DOHH2 (cell line): ENCODE results near the gene TMEM214.

Source experiments
- H3F3A ChIP-seq: fragments of 200-600 bp; sonication (generic), shearing (Covaris generic); 2 replicates; pipeline ENCODE4 v1.6.0; 2016; ENCODE audit warnings: antibody characterized with exemption, mild to moderate bottlenecking; ENCODE audit not compliant: control insufficient read depth, insufficient read depth
- H3K27ac ChIP-seq: fragments of 200-600 bp; sonication (generic); 2 replicates; pipeline ENCODE4 v1.5.1; 2014; ENCODE audit warnings: low read depth, mild to moderate bottlenecking, low read length, moderate library complexity
- H3K27me3 ChIP-seq: fragments of 200-600 bp; sonication (generic); 2 replicates; pipeline ENCODE4 v1.6.1; 2014; ENCODE audit warnings: mild to moderate bottlenecking, low read length, mixed read lengths; ENCODE audit not compliant: control insufficient read depth
- H3K36me3 ChIP-seq: fragments of 200-600 bp; sonication (generic); 2 replicates; pipeline ENCODE4 v1.6.1; 2014; ENCODE audit warnings: mild to moderate bottlenecking, low read length, moderate library complexity, mixed read lengths; ENCODE audit not compliant: control insufficient read depth
- H3K4me1 ChIP-seq: fragments of 200-600 bp; sonication (generic); 2 replicates; pipeline ENCODE4 v1.6.1; 2014; ENCODE audit warnings: mild to moderate bottlenecking, low read length, mixed read lengths; ENCODE audit not compliant: control insufficient read depth
- H3K4me2 ChIP-seq: fragments of 200-600 bp; sonication (generic); 2 replicates; pipeline ENCODE4 v1.6.0; 2014; ENCODE audit warnings: mild to moderate bottlenecking, low read length, moderate library complexity
- H3K4me3 ChIP-seq: fragments of 200-600 bp; sonication (generic); 2 replicates; pipeline ENCODE4 v1.5.1; 2014; ENCODE audit warnings: mild to moderate bottlenecking, low read length, mixed read lengths
- H3K79me2 ChIP-seq: fragments of 200-600 bp; sonication (generic); 2 replicates; pipeline ENCODE4 v1.6.1; 2014; ENCODE audit warnings: mild to moderate bottlenecking, low read length, mixed read lengths; ENCODE audit not compliant: control insufficient read depth
- H3K9me2 ChIP-seq: fragments of 200-600 bp; sonication (generic); replicated peaks from 2 replicates; pipeline ENCODE4 v1.6.1; 2014; ENCODE audit warnings: mild to moderate bottlenecking, low read length, mixed read lengths; ENCODE audit not compliant: control insufficient read depth
- H3K9me3 ChIP-seq: fragments of 200-600 bp; sonication (generic); 2 replicates; pipeline ENCODE4 v1.6.1; 2014; ENCODE audit warnings: antibody characterized with exemption, low read length, mixed read lengths; ENCODE audit not compliant: control insufficient read depth, insufficient read depth
- H4K20me1 ChIP-seq: fragments of 200-600 bp; sonication (generic); 2 replicates; pipeline ENCODE4 v1.6.0; 2014; ENCODE audit warnings: low read depth, mild to moderate bottlenecking, antibody characterized with exemption, low read length, moderate library complexity; ENCODE audit not compliant: control insufficient read depth, insufficient read depth
- CTCF ChIP-seq: fragments of 200-600 bp; sonication (generic); IDR thresholded peaks from one replicate; pipeline ENCODE4 v1.5.1; 2014; ENCODE audit warnings: antibody characterized with exemption, mild to moderate bottlenecking, low read depth, low read length; ENCODE audit not compliant: poor library complexity, severe bottlenecking
- EZH2phosphoT487 ChIP-seq: fragments of 200-600 bp; sonication (generic); IDR thresholded peaks from 2 replicates; pipeline ENCODE4 v1.6.1; 2017; ENCODE audit warnings: borderline replicate concordance, mild to moderate bottlenecking, antibody characterized with exemption, low read length, moderate library complexity, mixed read lengths

TMEM214 gene

GRCh38 chr2:27085062-27085672, 52.4 kb downstream of the TMEM214 start:
- H4K20me1 ChIP-seq = no peaks in the 10 kb centered on the region
- no peak overlapping the region for H3K27ac ChIP-seq
- H3K36me3 ChIP-seq = no peaks in the 10 kb centered on the region
- TF ChIP-seq CTCF = no peak
- no peak for TF ChIP-seq EZH2phosphoT487
- H3K4me3 ChIP-seq = peak overlapping the region; percentile 86
- no peaks in the 10 kb centered on the region; the same call in 1 of the 2 replicates for H3F3A ChIP-seq
- no peaks in the 10 kb centered on the region for H3K27me3 ChIP-seq
- H3K4me2 ChIP-seq = peak overlapping the region; percentile 79
- no peaks in the 10 kb centered on the region for H3K79me2 ChIP-seq
- no peaks in the 10 kb centered on the region for H3K9me3 ChIP-seq
- H3K4me1 ChIP-seq = peaks cover 42% of the 10 kb centered on the region
- no peaks in the 10 kb centered on the region for H3K9me2 ChIP-seq

DNA sequence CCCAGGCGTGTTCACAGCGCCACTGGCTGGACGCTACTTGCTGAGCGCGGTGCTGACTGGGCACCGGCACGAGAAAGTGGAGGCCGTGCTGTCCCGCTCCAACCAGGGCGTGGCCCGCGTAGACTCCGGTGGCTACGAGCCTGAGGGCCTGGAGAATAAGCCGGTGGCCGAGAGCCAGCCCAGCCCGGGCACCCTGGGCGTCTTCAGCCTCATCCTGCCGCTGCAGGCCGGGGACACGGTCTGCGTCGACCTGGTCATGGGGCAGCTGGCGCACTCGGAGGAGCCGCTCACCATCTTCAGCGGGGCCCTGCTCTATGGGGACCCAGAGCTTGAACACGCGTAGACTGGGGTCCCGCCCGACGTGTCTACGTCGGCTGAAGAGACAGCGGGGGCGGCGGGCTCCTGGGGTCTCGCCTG, 52.9 kb downstream of the TMEM214 start:
- H3K4me3 ChIP-seq = peak overlapping the region; percentile 86
- H3K9me3 ChIP-seq = no peaks in the 10 kb centered on the region
- H3K27me3 ChIP-seq = no peaks in the 10 kb centered on the region
- H3K4me1 ChIP-seq = peaks cover 38% of the 10 kb centered on the region
- H3K4me2 ChIP-seq = peak overlapping the region; percentile 79
- H3K79me2 ChIP-seq = no peaks in the 10 kb centered on the region
- H3K9me2 ChIP-seq = no peaks in the 10 kb centered on the region
- H4K20me1 ChIP-seq = no peaks in the 10 kb centered on the region
- TF ChIP-seq EZH2phosphoT487 = no peak
- no peak for TF ChIP-seq CTCF
- no peak overlapping the region for H3K27ac ChIP-seq
- H3F3A ChIP-seq = no peaks in the 10 kb centered on the region
- no peaks in the 10 kb centered on the region for H3K36me3 ChIP-seq

GRCh38 chr2:27086090-27086723, 53.4 kb downstream of the TMEM214 start:
- Histone ChIP-seq H3K4me1 (peaks cover 33% of the 10 kb centered on the region), H3F3A (no peaks in the 10 kb centered on the region), H3K9me3 (no peaks in the 10 kb centered on the region), H3K9me2 (no peaks in the 10 kb centered on the region), H3K79me2 (no peaks in the 10 kb centered on the region), H3K27ac (peak overlapping the region; percentile 49; the same call in 1 of the 2 replicates), H3K36me3 (no peaks in the 10 kb centered on the region), H3K4me2 (peak overlapping the region; percentile 79), H3K27me3 (no peaks in the 10 kb centered on the region), H4K20me1 (no peaks in the 10 kb centered on the region), H3K4me3 (peak overlapping the region; percentile 86)
- no peak for TF ChIP-seq EZH2phosphoT487
- TF ChIP-seq CTCF = peak; percentile 61
